ENCODE measurements around the gene TEKTIP1.
A peak's percentile ranks its signal among the peaks of the same experiment; 100 is the strongest.

TEKTIP1 gene

GRCh38 chr19:3538965-3539755 is at the start of gene TEKTIP1:
Gene TEKTIP1, plus strand, starts transcription at chr19:3539174. Its CDS starts 4 bp downstream, at chr19:3539178.
- no peak for DNase-seq (ENCODE audit: low read depth in 1 of 2, low spot score in 1 of 2)
- no peak for TF ChIP-seq JUND (IDR thresholded peaks at IDR 0.05; ENCODE audit: low read depth)
- in situ Hi-C loops (cut with HindIII; ENCODE audit: low pct_unique_long_range_greater_than_20kb, low sequenced_read_pairs) = no loop called here

GRCh38 chr19:3491396-3492119 is 47.4 kb upstream of the TEKTIP1 start:
- no peak for TF ChIP-seq JUND (IDR thresholded peaks at IDR 0.05; ENCODE audit: low read depth)
- no peak for DNase-seq (ENCODE audit: low read depth in 1 of 2, low spot score in 1 of 2)
- in situ Hi-C loops (cut with HindIII; ENCODE audit: low pct_unique_long_range_greater_than_20kb, low sequenced_read_pairs) = no loop called here

GRCh38 chr19:3492131-3492839 is 46.7 kb upstream of the TEKTIP1 start:
- DNase-seq (ENCODE audit: low read depth in 1 of 2, low spot score in 1 of 2) = no peak
- in situ Hi-C loops (cut with HindIII; ENCODE audit: low pct_unique_long_range_greater_than_20kb, low sequenced_read_pairs) = no loop called here
- no peak for TF ChIP-seq JUND (IDR thresholded peaks at IDR 0.05; ENCODE audit: low read depth)

GRCh38 chr19:3492919-3493318 is 46.1 kb upstream of the TEKTIP1 start:
- no peak for TF ChIP-seq JUND (IDR thresholded peaks at IDR 0.05; ENCODE audit: low read depth)
- in situ Hi-C loops (cut with HindIII; ENCODE audit: low pct_unique_long_range_greater_than_20kb, low sequenced_read_pairs) = no loop called here
- no peak for DNase-seq (ENCODE audit: low read depth in 1 of 2, low spot score in 1 of 2)

- TF ChIP-seq JUND (IDR thresholded peaks at IDR 0.05; ENCODE audit: low read depth) = no peak
- in situ Hi-C loops (cut with HindIII; ENCODE audit: low pct_unique_long_range_greater_than_20kb, low sequenced_read_pairs) = no loop called here
- no peak for DNase-seq (ENCODE audit: low read depth in 1 of 2, low spot score in 1 of 2)
Observed at GRCh38 chr19:3493651-3494050, 45.3 kb upstream of the TEKTIP1 start.

GRCh38 chr19:3494051-3494450 is 44.9 kb upstream of the TEKTIP1 start:
- in situ Hi-C loops (cut with HindIII; ENCODE audit: low pct_unique_long_range_greater_than_20kb, low sequenced_read_pairs) = no loop called here
- peak in 1 of 2 experiments; percentile 67 for DNase-seq (ENCODE audit: low read depth in 1 of 2, low spot score in 1 of 2)
- TF ChIP-seq JUND (IDR thresholded peaks at IDR 0.05; ENCODE audit: low read depth) = no peak

- no peak for DNase-seq (ENCODE audit: low read depth in 1 of 2, low spot score in 1 of 2)
- in situ Hi-C loops (cut with HindIII; ENCODE audit: low pct_unique_long_range_greater_than_20kb, low sequenced_read_pairs) = no loop called here
- no peak for TF ChIP-seq JUND (IDR thresholded peaks at IDR 0.05; ENCODE audit: low read depth)
Observed at GRCh38 chr19:3494559-3494958, 44.4 kb upstream of the TEKTIP1 start.

- in situ Hi-C loops (cut with HindIII; ENCODE audit: low pct_unique_long_range_greater_than_20kb, low sequenced_read_pairs) = no loop called here
- no peak for TF ChIP-seq JUND (IDR thresholded peaks at IDR 0.05; ENCODE audit: low read depth)
- no peak for DNase-seq (ENCODE audit: low read depth in 1 of 2, low spot score in 1 of 2)
Observed at GRCh38 chr19:3496392-3497273, 42.3 kb upstream of the TEKTIP1 start.

- DNase-seq (ENCODE audit: low read depth in 1 of 2, low spot score in 1 of 2) = no peak
- TF ChIP-seq JUND (IDR thresholded peaks at IDR 0.05; ENCODE audit: low read depth) = no peak
- in situ Hi-C loops (cut with HindIII; ENCODE audit: low pct_unique_long_range_greater_than_20kb, low sequenced_read_pairs) = no loop called here
Observed at GRCh38 chr19:3497757-3498520, 41.0 kb upstream of the TEKTIP1 start.

- no peak for DNase-seq (ENCODE audit: low read depth in 1 of 2, low spot score in 1 of 2)
- in situ Hi-C loops (cut with HindIII; ENCODE audit: low pct_unique_long_range_greater_than_20kb, low sequenced_read_pairs) = no loop called here
- no peak for TF ChIP-seq JUND (IDR thresholded peaks at IDR 0.05; ENCODE audit: low read depth)
Observed at GRCh38 chr19:3499738-3500428, 39.1 kb upstream of the TEKTIP1 start.
